Measurements from ENCODE around the gene RINL. TPM values are rescaled to one million over a fixed set of nuclear protein-coding genes. Genes with fewer than 3 reads are reported as not detected.

Gene RINL
- total and polyA plus RNA-seq, 2 of the 4 experiments (the other 2 are of a cell fraction), result 0.72 to 1.9 TPM

DNA sequence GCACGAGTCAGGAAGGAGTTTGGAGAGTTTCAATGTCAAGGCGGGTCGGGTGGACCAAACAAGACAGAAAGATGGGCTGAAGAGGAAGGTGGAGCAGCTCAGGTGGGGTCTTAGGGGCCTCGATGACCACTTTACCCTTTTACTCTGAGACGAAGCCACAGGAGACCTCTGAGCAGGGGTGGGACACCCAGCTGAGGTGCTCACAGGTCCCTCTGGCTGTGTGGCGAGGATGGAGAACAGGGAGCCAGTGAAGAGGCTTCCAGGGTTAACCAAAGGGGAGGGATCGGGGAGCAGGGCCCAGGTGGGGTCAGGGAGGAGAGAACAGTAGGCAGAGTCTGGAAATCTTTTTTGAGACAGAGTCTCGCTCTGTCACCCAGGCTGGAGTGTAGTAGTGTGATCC lies 35.9 kb upstream of the RINL start:
- CTCF ChIA-PET, result no interaction called here
- POLR2A ChIA-PET (ENCODE audit: unreplicated experiment), result no interaction called here
- dilution Hi-C loops (cut with HindIII; ENCODE audit: low sequenced_read_pairs, unreplicated experiment) (no loop called here), intact Hi-C loops (cut with micrococcal nuclease) (no loop called here), in situ Hi-C loops (cut with MboI; ENCODE audit: low sequenced_read_pairs) (loop anchor here (25.0 kb wide), 1 partner anchor 177 kb away; the partner anchor contains the start of gene CAPN12)
- Histone ChIP-seq H4K5ac (ENCODE audit: low read depth, low read length) (no peak overlapping the region), H3K4me3 (ENCODE audit: insufficient read depth, low read depth, low read length) (no peak overlapping the region), H3K4me2 (ENCODE audit: low read depth, low read length) (no peak overlapping the region), H2BK120ac (ENCODE audit: low read depth, low read length) (no peak overlapping the region), H2AK9ac (replicated peaks; ENCODE audit: low read depth, low read length, poor library complexity) (no peak overlapping the region), H3K56ac (ENCODE audit: extremely low read depth, insufficient read depth, low read length) (no peak overlapping the region), H3K23ac (ENCODE audit: low read depth, low read length) (no peak overlapping the region), H3K4ac (ENCODE audit: low read depth, low read length) (no peak overlapping the region), H4K20me1 (ENCODE audit: insufficient read depth, low read length) (no peaks in the 10 kb centered on the region; the same call in 1 of the 2 replicates), H3K27ac (ENCODE audit: insufficient read depth, low read length) (no peak overlapping the region), H3K18ac (ENCODE audit: low read depth, low read length) (no peak overlapping the region), H3K79me1 (ENCODE audit: low read depth in 1 of 2, low read length in 2 of 2) (no peaks in the 10 kb centered on the region), H3K14ac (replicated peaks; ENCODE audit: low read depth, low read length) (no peak overlapping the region), H3K4me1 (ENCODE audit: control insufficient read depth, insufficient read depth, low read length) (no peaks in the 10 kb centered on the region), H2BK5ac (ENCODE audit: low read depth, low read length, poor library complexity, severe bottlenecking) (no peak overlapping the region), H3K27me3 (ENCODE audit: control insufficient read depth, insufficient read depth, low read length) (peaks cover 4% of the 10 kb centered on the region; the same call in 1 of the 2 replicates), H3K36me3 (ENCODE audit: control insufficient read depth, insufficient read depth, low read length) (peaks cover 3% of the 10 kb centered on the region), H4K91ac (ENCODE audit: insufficient read depth, low read depth, low read length) (no peak overlapping the region), H2AFZ (replicated peaks; ENCODE audit: low read length, poor library complexity) (no peak overlapping the region), H2BK20ac (ENCODE audit: low read depth, low read length) (no peak overlapping the region), H4K8ac (ENCODE audit: low read depth in 2 of 2, low read length in 2 of 2) (no peak overlapping the region), H3K9me3 (ENCODE audit: control insufficient read depth, insufficient read depth, low read length) (no peaks in the 10 kb centered on the region), H2AK5ac (ENCODE audit: low read depth, low read length) (no peak overlapping the region), H3K9me1 (ENCODE audit: insufficient read depth, low read length) (no peaks in the 10 kb centered on the region), H3K9ac (ENCODE audit: low read depth, low read length) (no peak overlapping the region), H2BK15ac (ENCODE audit: low read depth, low read length) (no peak overlapping the region)
- BruUV-seq (replicated peaks), result no TSS peak
- 100% methylated on average over 1 of the region's 8 CpGs; no CpG with 5 or more reads in 1 of the 2 experiments for WGBS, 2 experiments (ENCODE audit: extremely low coverage in 2 of 2, insufficient read length in 1 of 2)
- TF ChIP-seq MAFK (IDR thresholded peaks at IDR 0.05; ENCODE audit: low read depth, low read length), result no peak
- no peak for TF ChIP-seq RCOR1 (IDR thresholded peaks at IDR 0.05; ENCODE audit: insufficient replicate concordance, low read length)
- no peak for TF ChIP-seq MXI1 (IDR thresholded peaks at IDR 0.05; ENCODE audit: borderline replicate concordance, low read depth, low read length)
- TF ChIP-seq CHD1 (IDR thresholded peaks at IDR 0.05; ENCODE audit: low read depth, low read length), result no peak
- no peak for TF ChIP-seq NFE2L2 (IDR thresholded peaks at IDR 0.05; ENCODE audit: low read depth, low read length)
- no peak for TF ChIP-seq CEBPB (IDR thresholded peaks at IDR 0.05; ENCODE audit: low read depth, low read length)
- no peak for TF ChIP-seq RAD21 (IDR thresholded peaks at IDR 0.05; ENCODE audit: low read length)
- TF ChIP-seq RFX5 (IDR thresholded peaks at IDR 0.05; ENCODE audit: low read depth, low read length), result no peak
- ATAC-seq (ENCODE audit: low read depth) (no peak), DNase-seq (no peak)
